Measurements from ENCODE around the gene ADPRM. TPM values are rescaled to one million over a fixed set of nuclear protein-coding genes. Genes with fewer than 3 reads are reported as not detected.

ADPRM gene
- total RNA-seq, 1 experiment from 2014 or later = 5.1 TPM

- Histone ChIP-seq H2AK5ac (ENCODE audit: insufficient read length, low read length) (no peak overlapping the region), H4K5ac (ENCODE audit: insufficient read length, low read depth, low read length) (no peak overlapping the region), H4K20me1 (ENCODE audit: control insufficient read depth, insufficient read depth, insufficient read length) (no peaks in the 10 kb centered on the region), H3K4me2 (ENCODE audit: insufficient read depth, insufficient read length, low read length) (no peak overlapping the region), H3K4ac (ENCODE audit: low read depth, low read length) (no peak overlapping the region), H2BK15ac (ENCODE audit: low read depth, low read length) (no peak overlapping the region), H3K23me2 (ENCODE audit: insufficient read length, low read depth, low read length, poor library complexity, severe bottlenecking) (peaks cover 6% of the 10 kb centered on the region), H2BK12ac (ENCODE audit: insufficient read length, low read depth, low read length) (no peak overlapping the region), H3K9ac (ENCODE audit: extremely low read depth, insufficient read length, low read length) (no peak overlapping the region), H3T11ph (ENCODE audit: low read length) (no peak overlapping the region), H3K27me3 (ENCODE audit: insufficient read depth, low read length) (no peaks in the 10 kb centered on the region), H2BK5ac (ENCODE audit: insufficient read length, low read length) (no peak overlapping the region), H2BK20ac (ENCODE audit: low read depth, low read length, poor library complexity, severe bottlenecking) (no peak overlapping the region), H3K23ac (ENCODE audit: insufficient read length, low read depth, low read length) (no peak overlapping the region), H3K79me2 (ENCODE audit: insufficient read depth, low read length) (no peaks in the 10 kb centered on the region), H3K18ac (ENCODE audit: insufficient read length, low read depth, low read length) (no peak overlapping the region), H3K27ac (ENCODE audit: insufficient read length, low read depth, low read length) (no peak overlapping the region), H2AFZ (ENCODE audit: low read length) (no peak overlapping the region), H3K79me1 (ENCODE audit: insufficient read depth, low read depth, low read length, poor library complexity, severe bottlenecking) (no peaks in the 10 kb centered on the region), H4K91ac (ENCODE audit: insufficient read length, low read depth, low read length) (no peak overlapping the region), H3K56ac (ENCODE audit: insufficient read length, low read depth, low read length) (no peak overlapping the region), H2BK120ac (ENCODE audit: low read depth, low read length, poor library complexity, severe bottlenecking) (no peak overlapping the region), H3K9me3 (ENCODE audit: control insufficient read depth, low read depth, low read length) (no peaks in the 10 kb centered on the region), H3K14ac (ENCODE audit: insufficient read depth, low read length) (no peak overlapping the region), H4K8ac (replicated peaks; ENCODE audit: insufficient read length, low read depth, low read length) (no peak overlapping the region), H3K4me1 (ENCODE audit: insufficient read depth, low read length) (no peaks in the 10 kb centered on the region; the same call in 1 of the 2 replicates)
- H3K4me3 Mint-ChIP-seq = no peak overlapping the region
- no peaks in the 10 kb centered on the region; the same call in 1 of the 2 replicates for H3K27me3 Mint-ChIP-seq (ENCODE audit: low read depth)
- no CpG with 5 or more reads among the region's 4 CpGs for WGBS (ENCODE audit: extremely low coverage, insufficient read length, low lambda C conversion rate)
- H3K9me3 Mint-ChIP-seq = no peaks in the 10 kb centered on the region; a peak in 1 of 5 replicates
- TF ChIP-seq CTCF (conservative IDR thresholded peaks at IDR 0.05) = no peak
- no peak for DNase-seq
- peak overlapping the region in 1 of 3 experiments; percentile 68; a peak in 2 of 7 replicates for H3K27ac Mint-ChIP-seq
- peaks cover 17 to 22% of the 10 kb centered on the region in 2 experiments for H3K4me1 Mint-ChIP-seq
- H3K36me3 Mint-ChIP-seq (ENCODE audit: insufficient read depth in 1 of 3, low read depth in 3 of 3) = no peaks in the 10 kb centered on the region
Measured at GRCh38 chr17:10750210-10750609, 52.8 kb downstream of the ADPRM start.
